Activated CD4-positive, alpha-beta memory T cell treated with anti-CD3 and anti-CD28 coated beads for 36 hours (primary cell): Measurements from ENCODE around the gene RASL11A. TPM values are rescaled to one million over a fixed set of nuclear protein-coding genes. Genes with fewer than 3 reads are reported as not detected.
"Not testable (repeated sequence)": the region's sequence is repeated elsewhere in the genome, so short reads cannot be mapped to it uniquely, and the experiment has no call there.

Experiments used
- CTCF ChIA-PET: fragments of 350-600 bp; sonication (Branson Sonifier 250); formaldehyde crosslinking; loops from one replicate; lab custom pipeline; 2021; ENCODE audit warnings: antibody characterized with exemption, inconsistent platforms; lab: Charles Lee
- POLR2A ChIA-PET: fragments of 350-600 bp; sonication (Branson Sonifier 250); formaldehyde crosslinking; loops from one replicate; lab custom pipeline; 2021; ENCODE audit warnings: antibody characterized with exemption; lab: Charles Lee
- DNase-seq: peaks from one replicate; pipeline ENCODE4 v3.0.0-alpha.2; 2020
- H3K27ac Mint-ChIP-seq: one replicate; pipeline ENCODE4 v1.8.0; 2021; ENCODE audit warnings: mixed read lengths
- H3K27me3 Mint-ChIP-seq: one replicate; pipeline ENCODE4 v1.8.0; 2021; ENCODE audit warnings: mixed read lengths
- H3K36me3 Mint-ChIP-seq: one replicate; pipeline ENCODE4 v1.8.0; 2021; ENCODE audit warnings: mixed read lengths
- H3K4me1 Mint-ChIP-seq: one replicate; pipeline ENCODE4 v1.8.0; 2021; ENCODE audit warnings: low read depth, mixed read lengths
- H3K4me3 Mint-ChIP-seq: one replicate; pipeline ENCODE4 v1.8.0; 2021; ENCODE audit warnings: mild to moderate bottlenecking, mixed read lengths
- H3K9me3 Mint-ChIP-seq: one replicate; pipeline ENCODE4 v1.8.0; 2021; ENCODE audit warnings: mixed read lengths
- intact Hi-C: fragments of 100-400 bp; cut with micrococcal nuclease; formaldehyde crosslinking; loops from one replicate; pipeline ENCODE4 v1.15.1; 2023
- total RNA-seq, 2 experiments: library from RNA; stranded (reverse); gene quantifications; one replicate each; pipeline ENCODE4 v1.2.3, GENCODE V29; 2021

The RASL11A gene, protein sequence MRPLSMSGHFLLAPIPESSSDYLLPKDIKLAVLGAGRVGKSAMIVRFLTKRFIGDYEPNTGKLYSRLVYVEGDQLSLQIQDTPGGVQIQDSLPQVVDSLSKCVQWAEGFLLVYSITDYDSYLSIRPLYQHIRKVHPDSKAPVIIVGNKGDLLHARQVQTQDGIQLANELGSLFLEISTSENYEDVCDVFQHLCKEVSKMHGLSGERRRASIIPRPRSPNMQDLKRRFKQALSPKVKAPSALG
- total RNA-seq = 1 to 10 TPM; 4.8 to 6.8 TPM

- peaks cover 15% of the 10 kb centered on the region for H3K27me3 Mint-ChIP-seq
- H3K27ac Mint-ChIP-seq = no peak within 1 kb of the TSS
- intact Hi-C loops = loop anchor here (1.0 to 5.0 kb wide), 2 partner anchors 20 to 81 kb away; partner anchors contain the start of gene RPL21
- POLR2A ChIA-PET = interaction anchor here (0.7 to 2.6 kb wide), 3 partner anchors 12 to 20 kb away, joined by 4 to 14 read pairs (median 4); no protein-coding TSS in a partner anchor
- peak; percentile 73 for DNase-seq
- CTCF ChIA-PET = interaction anchor here (0.5 to 1.9 kb wide), 37 partner anchors 8 to 395 kb away, joined by 3 to 15 read pairs (median 4); no protein-coding TSS in a partner anchor
- peak within 1 kb of the TSS; percentile 82 for H3K4me3 Mint-ChIP-seq
- no peaks in the 10 kb centered on the region for H3K36me3 Mint-ChIP-seq
- peaks cover 11% of the 10 kb centered on the region for H3K4me1 Mint-ChIP-seq
- H3K9me3 Mint-ChIP-seq = no peaks in the 10 kb centered on the region
Observed at GRCh38 chr13:27270594-27271520, at the start of gene RASL11A. RASL11A (plus strand) TSS chr13:27270830; CDS start chr13:27270945, 115 bp downstream.

GRCh38 chr13:27222100-27222499 lies 48.5 kb upstream of the RASL11A start:
- H3K27ac Mint-ChIP-seq, H3K4me3 Mint-ChIP-seq, H3K4me1 Mint-ChIP-seq, DNase-seq, H3K36me3 Mint-ChIP-seq, CTCF ChIA-PET, intact Hi-C loops, H3K9me3 Mint-ChIP-seq, POLR2A ChIA-PET: not testable (repeated sequence)
- H3K27me3 Mint-ChIP-seq = peaks cover 23% of the 10 kb centered on the region

DNA sequence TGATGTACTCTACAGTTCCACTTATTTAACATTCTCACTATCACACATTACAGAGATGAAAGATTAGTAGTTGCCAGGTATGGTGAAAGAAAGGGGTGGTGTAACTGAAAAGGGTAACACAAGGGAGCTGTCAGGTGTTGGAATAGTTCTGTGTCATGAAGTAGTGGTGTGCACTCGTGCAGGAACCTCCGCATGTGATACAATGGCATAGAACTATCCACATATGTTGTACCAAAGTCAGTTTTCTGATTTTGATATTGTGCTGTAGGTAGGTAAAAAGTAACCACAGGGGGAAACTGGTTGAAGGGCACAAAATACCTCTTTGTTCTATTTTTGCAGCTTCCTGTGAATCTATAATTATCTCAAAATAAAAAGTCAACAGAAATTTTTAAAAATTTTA lies 43.6 kb upstream of the RASL11A start:
- H3K27me3 Mint-ChIP-seq = peaks cover 14% of the 10 kb centered on the region
- peaks cover 2% of the 10 kb centered on the region for H3K36me3 Mint-ChIP-seq
- CTCF ChIA-PET = no interaction called here

GRCh38 chr13:27228131-27228530 lies 42.5 kb upstream of the RASL11A start:
- H3K36me3 Mint-ChIP-seq = peaks cover 7% of the 10 kb centered on the region
- peaks cover 11% of the 10 kb centered on the region for H3K27me3 Mint-ChIP-seq
- no peak overlapping the region for H3K27ac Mint-ChIP-seq
- no peak overlapping the region for H3K4me3 Mint-ChIP-seq
- H3K4me1 Mint-ChIP-seq = peaks cover 2% of the 10 kb centered on the region
- no peak for DNase-seq
- intact Hi-C loops = no loop called here
- peaks cover 9% of the 10 kb centered on the region for H3K9me3 Mint-ChIP-seq
- ChIA-PET POLR2A (no interaction called here), CTCF (no interaction called here)

More for the DNA sequence above, 43.6 kb upstream of the RASL11A start:
- Mint-ChIP-seq H3K9me3 (peaks cover 8% of the 10 kb centered on the region), H3K4me1 (peaks cover 2% of the 10 kb centered on the region), H3K27ac (no peak overlapping the region), H3K4me3 (no peak overlapping the region)
- intact Hi-C loops = no loop called here
- DNase-seq = no peak
- POLR2A ChIA-PET = no interaction called here

DNA sequence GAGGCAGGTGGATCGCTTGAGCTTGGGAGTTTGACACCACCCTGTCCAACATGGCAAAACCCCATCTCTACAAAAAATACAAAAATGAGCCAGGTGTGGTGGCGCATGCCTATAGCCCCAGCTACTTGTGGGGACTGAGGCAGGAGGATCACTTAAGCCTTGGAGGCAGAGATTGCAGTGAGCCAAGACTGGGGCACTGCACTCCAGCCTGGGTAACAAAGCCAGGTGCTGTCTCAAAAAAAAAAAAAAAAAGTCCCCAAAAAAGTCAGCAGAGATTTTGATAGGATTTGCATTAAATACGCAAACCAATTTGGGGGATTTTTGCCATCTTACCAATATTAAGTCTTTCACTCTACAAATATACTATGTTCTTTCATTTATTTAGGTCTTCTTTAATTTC lies 41.0 kb upstream of the RASL11A start:
- peaks cover 7% of the 10 kb centered on the region for H3K36me3 Mint-ChIP-seq
- no peak overlapping the region for H3K4me3 Mint-ChIP-seq
- no peak overlapping the region for H3K27ac Mint-ChIP-seq
- peaks cover 9% of the 10 kb centered on the region for H3K9me3 Mint-ChIP-seq
- DNase-seq = no peak
- POLR2A ChIA-PET = no interaction called here
- peaks cover 2% of the 10 kb centered on the region for H3K4me1 Mint-ChIP-seq
- CTCF ChIA-PET = no interaction called here
- intact Hi-C loops = no loop called here
- peaks cover 8% of the 10 kb centered on the region for H3K27me3 Mint-ChIP-seq

GRCh38 chr13:27233964-27234363 lies 36.7 kb upstream of the RASL11A start:
- Mint-ChIP-seq H3K36me3 (peaks cover 7% of the 10 kb centered on the region), H3K27me3 (no peaks in the 10 kb centered on the region), H3K9me3 (peaks cover 9% of the 10 kb centered on the region), H3K27ac (no peak overlapping the region), H3K4me1 (no peaks in the 10 kb centered on the region), H3K4me3 (no peak overlapping the region)
- ChIA-PET CTCF (no interaction called here), POLR2A (no interaction called here)
- intact Hi-C loops = no loop called here
- DNase-seq = no peak

- Mint-ChIP-seq H3K9me3 (peaks cover 3% of the 10 kb centered on the region), H3K27me3 (no peaks in the 10 kb centered on the region), H3K27ac (no peak overlapping the region), H3K4me1 (no peaks in the 10 kb centered on the region), H3K4me3 (no peak overlapping the region), H3K36me3 (peaks cover 7% of the 10 kb centered on the region)
- intact Hi-C loops = no loop called here
- CTCF ChIA-PET = no interaction called here
- DNase-seq = no peak
- POLR2A ChIA-PET = no interaction called here
Observed at GRCh38 chr13:27236478-27236877, 34.2 kb upstream of the RASL11A start.

GRCh38 chr13:27242702-27243101 lies 27.9 kb upstream of the RASL11A start:
- Mint-ChIP-seq H3K36me3 (peaks cover 6% of the 10 kb centered on the region), H3K27me3 (no peaks in the 10 kb centered on the region), H3K4me1 (peaks cover 3% of the 10 kb centered on the region), H3K27ac (no peak overlapping the region), H3K9me3 (no peaks in the 10 kb centered on the region), H3K4me3 (no peak overlapping the region)
- ChIA-PET POLR2A (no interaction called here), CTCF (interaction anchor here (0.6 to 1.5 kb wide), 2 partner anchors 9 to 28 kb away, joined by 3 to 4 read pairs; partner anchors contain the start of genes RASL11A and RPL21)
- DNase-seq = no peak
- intact Hi-C loops = no loop called here

DNA sequence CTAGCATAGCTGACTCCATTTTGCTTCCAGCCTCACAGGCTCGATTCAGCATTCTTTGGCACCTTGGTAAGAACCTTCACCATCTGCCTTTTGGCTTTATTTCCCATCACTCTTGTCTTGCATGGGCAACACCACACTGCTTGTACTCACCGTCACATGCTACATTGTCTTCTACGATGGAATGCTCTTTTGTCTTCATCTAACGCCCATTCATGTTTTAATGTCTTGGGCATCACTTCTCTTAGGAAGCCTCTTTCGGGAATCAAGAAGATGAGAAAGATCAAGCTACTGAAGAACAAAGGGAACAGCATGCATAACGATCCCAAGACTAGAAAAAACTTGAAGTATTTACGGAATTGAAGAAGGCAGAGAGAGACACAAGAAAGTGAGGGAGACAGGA lies 25.0 kb upstream of the RASL11A start:
- Mint-ChIP-seq H3K27ac (no peak overlapping the region), H3K4me3 (no peak overlapping the region), H3K9me3 (no peaks in the 10 kb centered on the region), H3K4me1 (peaks cover 18% of the 10 kb centered on the region), H3K27me3 (no peaks in the 10 kb centered on the region), H3K36me3 (peaks cover 6% of the 10 kb centered on the region)
- POLR2A ChIA-PET = no interaction called here
- CTCF ChIA-PET = no interaction called here
- DNase-seq = no peak
- intact Hi-C loops = no loop called here

GRCh38 chr13:27250833-27251165 lies 19.8 kb upstream of the RASL11A start:
- peak overlapping the region; percentile 94 for H3K4me3 Mint-ChIP-seq
- no peaks in the 10 kb centered on the region for H3K9me3 Mint-ChIP-seq
- peak overlapping the region; percentile 95 for H3K27ac Mint-ChIP-seq
- peaks cover 43% of the 10 kb centered on the region for H3K4me1 Mint-ChIP-seq
- no peak for DNase-seq
- no peaks in the 10 kb centered on the region for H3K27me3 Mint-ChIP-seq
- peaks cover 39% of the 10 kb centered on the region for H3K36me3 Mint-ChIP-seq
- intact Hi-C loops = loop anchor here (1.0 to 5.0 kb wide), 10 partner anchors 20 to 887 kb away; partner anchors contain the start of genes LNX2, MTIF3, PAN3 and RASL11A
- ChIA-PET POLR2A (interaction anchor here (0.6 to 1.1 kb wide), 11 partner anchors 13 to 266 kb away, joined by 3 to 11 read pairs (median 5); partner anchors contain the start of genes RASL11A and USP12), CTCF (interaction anchor here (0.6 kb wide), 1 partner anchor 8 kb away, joined by 3 read pairs; no protein-coding TSS in a partner anchor)

GRCh38 chr13:27251166-27252091 lies 19.2 kb upstream of the RASL11A start, which contains the start of gene RPL21:
RPL21 (plus strand) TSS chr13:27251558; CDS start chr13:27253777, 2,219 bp downstream.
- peak within 1 kb of the TSS; percentile 94 for H3K4me3 Mint-ChIP-seq
- no peaks in the 10 kb centered on the region for H3K27me3 Mint-ChIP-seq
- H3K27ac Mint-ChIP-seq = peak within 1 kb of the TSS; percentile 95
- POLR2A ChIA-PET = interaction anchor here (0.6 to 1.1 kb wide), 11 partner anchors 13 to 266 kb away, joined by 3 to 11 read pairs (median 5); partner anchors contain the start of genes RASL11A and USP12
- peaks cover 45% of the 10 kb centered on the region for H3K36me3 Mint-ChIP-seq
- no peaks in the 10 kb centered on the region for H3K9me3 Mint-ChIP-seq
- CTCF ChIA-PET = interaction anchor here (0.6 kb wide), 1 partner anchor 9 kb away, joined by 3 read pairs; no protein-coding TSS in a partner anchor
- peak; percentile 92 for DNase-seq
- peaks cover 48% of the 10 kb centered on the region for H3K4me1 Mint-ChIP-seq
- intact Hi-C loops = loop anchor here (1.0 to 5.0 kb wide), 10 partner anchors 19 to 886 kb away; partner anchors contain the start of genes LNX2, MTIF3, PAN3 and RASL11A
